Neural progenitor cell (in vitro differentiated cells): ENCODE measurements around the gene P2RX1.

Experiments
- CTCF ChIP-seq: fragments of 200-600 bp; sonication (generic); IDR thresholded peaks from 2 replicates; pipeline ENCODE4 v1.5.1; 2017; ENCODE audit warnings: antibody characterized with exemption, mild to moderate bottlenecking
- EZH2 ChIP-seq: fragments of 200-600 bp; sonication (generic); IDR thresholded peaks from 2 replicates; pipeline ENCODE4 v1.6.1; 2017; ENCODE audit warnings: antibody characterized with exemption, mild to moderate bottlenecking, moderate library complexity

- TF ChIP-seq EZH2: no peak
- no peak for TF ChIP-seq CTCF
Observed at GRCh38 chr17:3867606-3868005, 48.7 kb downstream of the P2RX1 start.
